Vagina (tissue), 2 donors: ENCODE data around the gene VGLL2. TPM values are rescaled to one million over a fixed set of nuclear protein-coding genes. Genes with fewer than 3 reads are reported as not detected.

Source experiments
- DNase-seq, 2 donors: peaks; one replicate each; pipeline ENCODE4 v3.0.0-alpha.2; 2017; ENCODE audit errors: extremely low spot score in 2 of 2
- H3K27ac ChIP-seq: fragments of 200-600 bp; sonication (generic); one replicate; pipeline ENCODE4 v1.5.1; 2019
- H3K27me3 ChIP-seq: fragments of 200-600 bp; sonication (generic); one replicate; pipeline ENCODE4 v1.5.1; 2019
- H3K36me3 ChIP-seq, 2 donors: fragments of 200-600 bp; sonication (generic); one replicate each; pipeline ENCODE4 v1.5.1; 2017 to 2019
- H3K4me1 ChIP-seq: fragments of 200-600 bp; sonication (generic); one replicate; pipeline ENCODE4 v1.5.1; 2019
- H3K4me3 ChIP-seq, 2 donors: fragments of 200-600 bp; sonication (generic); 1 replicate in 1 of 2; 2 replicates in 1 of 2; pipeline ENCODE4 v1.5.1; 2016 to 2019
- H3K9me3 ChIP-seq: fragments of 200-600 bp; sonication (generic); one replicate; pipeline ENCODE4 v1.5.1; 2019
- POLR2A ChIP-seq, 2 donors: fragments of 450-650 bp; IDR thresholded peaks; one replicate each; pipeline ENCODE4 v1.6.1; 2017; ENCODE audit warnings: antibody characterized with exemption in 2 of 2, mild to moderate bottlenecking in 2 of 2, moderate library complexity in 2 of 2
- POLR2AphosphoS5 ChIP-seq, 2 donors: sonication (generic); formaldehyde crosslinking; IDR thresholded peaks; one replicate each; pipeline ENCODE4 v1.9.0; 2017; ENCODE audit warnings: antibody characterized with exemption in 2 of 2, mild to moderate bottlenecking in 2 of 2, low read depth in 1 of 2; ENCODE audit not compliant: insufficient read depth in 1 of 2
- intact Hi-C: fragments of 100-400 bp; cut with DNase I; formaldehyde crosslinking; loops from one replicate; pipeline ENCODE4 v1.15.1; 2023
- total RNA-seq: library from RNA; depleted of rRNA; stranded (reverse); fragments of >200 nt; gene quantifications from one replicate; pipeline ENCODE4 v1.2.3, GENCODE V29; 2016
- TF ChIP-seq, protein P1 (sequence below), 3 experiments: fragments of 450-650 bp in 2 of 3; fragments of 200-600 bp in 1 of 3; sonication (generic) in 1 of 3; IDR thresholded peaks; one replicate each; pipeline ENCODE4 v1.5.1; 2017 to 2019; ENCODE audit warnings: antibody characterized with exemption in 3 of 3, mild to moderate bottlenecking in 2 of 3, moderate library complexity in 2 of 3

VGLL2 gene
- total RNA-seq, 1 donor from 2014 or later, result not detected

DNA sequence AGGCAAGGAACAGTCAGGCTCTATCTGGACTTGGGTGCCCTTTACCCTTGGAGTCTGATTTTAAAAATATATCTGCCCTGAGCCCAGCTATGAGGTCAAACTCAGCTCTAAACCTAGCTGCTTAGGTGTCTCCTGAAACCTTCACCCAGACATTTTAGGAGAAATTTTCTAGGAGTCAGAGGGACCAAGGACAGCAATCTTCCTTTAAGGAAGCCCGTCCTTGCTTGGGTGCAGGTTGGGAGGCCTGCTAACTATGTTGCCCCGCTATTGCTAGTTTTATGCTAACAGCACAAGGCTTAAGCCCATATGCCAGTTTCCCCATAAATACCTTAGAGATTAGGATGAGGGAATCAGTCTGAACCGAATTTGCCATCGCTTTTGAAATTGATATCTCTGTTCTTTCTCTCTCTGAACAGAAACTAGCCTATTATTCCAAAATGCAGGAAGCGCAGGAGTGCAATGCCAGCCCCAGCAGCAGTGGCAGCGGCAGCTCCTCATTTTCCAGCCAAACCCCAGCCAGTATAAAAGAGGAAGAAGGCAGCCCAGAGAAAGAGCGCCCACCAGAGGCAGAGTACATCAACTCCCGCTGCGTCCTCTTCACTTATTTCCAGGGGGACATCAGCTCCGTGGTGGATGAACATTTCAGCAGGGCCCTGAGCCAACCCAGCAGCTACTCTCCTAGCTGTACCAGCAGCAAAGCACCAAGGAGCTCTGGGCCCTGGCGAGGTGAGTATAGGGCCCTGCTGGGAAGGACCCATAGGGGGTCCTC is 2.6 kb downstream of the VGLL2 start:
- H3K4me1 ChIP-seq, result peaks cover 33% of the 10 kb centered on the region
- no peaks in the 10 kb centered on the region for H3K9me3 ChIP-seq
- no peak overlapping the region for H3K27ac ChIP-seq
- H3K4me3 ChIP-seq, result no peak overlapping the region
- TF ChIP-seq POLR2AphosphoS5 (IDR thresholded peaks at IDR 0.05; ENCODE audit: insufficient read depth in 1 of 2, low read depth in 1 of 2), result no peak
- no peak for TF ChIP-seq POLR2A (IDR thresholded peaks at IDR 0.05)
- TF ChIP-seq, protein P1, sequence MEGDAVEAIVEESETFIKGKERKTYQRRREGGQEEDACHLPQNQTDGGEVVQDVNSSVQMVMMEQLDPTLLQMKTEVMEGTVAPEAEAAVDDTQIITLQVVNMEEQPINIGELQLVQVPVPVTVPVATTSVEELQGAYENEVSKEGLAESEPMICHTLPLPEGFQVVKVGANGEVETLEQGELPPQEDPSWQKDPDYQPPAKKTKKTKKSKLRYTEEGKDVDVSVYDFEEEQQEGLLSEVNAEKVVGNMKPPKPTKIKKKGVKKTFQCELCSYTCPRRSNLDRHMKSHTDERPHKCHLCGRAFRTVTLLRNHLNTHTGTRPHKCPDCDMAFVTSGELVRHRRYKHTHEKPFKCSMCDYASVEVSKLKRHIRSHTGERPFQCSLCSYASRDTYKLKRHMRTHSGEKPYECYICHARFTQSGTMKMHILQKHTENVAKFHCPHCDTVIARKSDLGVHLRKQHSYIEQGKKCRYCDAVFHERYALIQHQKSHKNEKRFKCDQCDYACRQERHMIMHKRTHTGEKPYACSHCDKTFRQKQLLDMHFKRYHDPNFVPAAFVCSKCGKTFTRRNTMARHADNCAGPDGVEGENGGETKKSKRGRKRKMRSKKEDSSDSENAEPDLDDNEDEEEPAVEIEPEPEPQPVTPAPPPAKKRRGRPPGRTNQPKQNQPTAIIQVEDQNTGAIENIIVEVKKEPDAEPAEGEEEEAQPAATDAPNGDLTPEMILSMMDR (IDR thresholded peaks at IDR 0.05), result no peak
- intact Hi-C loops, result no loop called here
- DNase-seq, result no peak
- peaks cover 9% of the 10 kb centered on the region for H3K27me3 ChIP-seq
- H3K36me3 ChIP-seq, result no peaks in the 10 kb centered on the region

DNA sequence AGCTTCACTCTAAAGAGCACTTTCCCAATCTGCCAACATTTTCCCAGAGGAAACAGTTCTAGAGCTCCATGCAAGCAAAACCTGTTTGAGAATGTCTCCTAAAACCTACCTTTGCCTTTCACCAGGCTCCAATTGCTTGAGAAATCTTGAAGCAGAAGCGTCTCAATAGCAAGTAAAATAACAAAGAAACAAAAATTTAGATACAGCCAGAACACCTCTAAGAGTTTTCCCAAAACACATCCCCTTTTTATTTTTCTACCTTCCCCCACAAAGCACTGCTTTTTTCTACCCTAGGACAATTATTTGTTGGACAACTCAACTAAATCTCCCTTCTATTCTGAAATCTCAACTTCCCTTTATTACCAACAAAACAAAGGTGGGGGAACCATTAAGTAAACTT is 3.6 kb downstream of the VGLL2 start:
- DNase-seq, result no peak
- no peak overlapping the region for H3K27ac ChIP-seq
- intact Hi-C loops, result no loop called here
- H3K27me3 ChIP-seq, result peaks cover 9% of the 10 kb centered on the region
- no peaks in the 10 kb centered on the region for H3K9me3 ChIP-seq
- H3K4me1 ChIP-seq, result peaks cover 33% of the 10 kb centered on the region
- no peak overlapping the region for H3K4me3 ChIP-seq
- TF ChIP-seq, protein P1 (IDR thresholded peaks at IDR 0.05), result no peak
- TF ChIP-seq POLR2A (IDR thresholded peaks at IDR 0.05), result no peak
- TF ChIP-seq POLR2AphosphoS5 (IDR thresholded peaks at IDR 0.05; ENCODE audit: insufficient read depth in 1 of 2, low read depth in 1 of 2), result no peak
- H3K36me3 ChIP-seq, result no peaks in the 10 kb centered on the region

DNA sequence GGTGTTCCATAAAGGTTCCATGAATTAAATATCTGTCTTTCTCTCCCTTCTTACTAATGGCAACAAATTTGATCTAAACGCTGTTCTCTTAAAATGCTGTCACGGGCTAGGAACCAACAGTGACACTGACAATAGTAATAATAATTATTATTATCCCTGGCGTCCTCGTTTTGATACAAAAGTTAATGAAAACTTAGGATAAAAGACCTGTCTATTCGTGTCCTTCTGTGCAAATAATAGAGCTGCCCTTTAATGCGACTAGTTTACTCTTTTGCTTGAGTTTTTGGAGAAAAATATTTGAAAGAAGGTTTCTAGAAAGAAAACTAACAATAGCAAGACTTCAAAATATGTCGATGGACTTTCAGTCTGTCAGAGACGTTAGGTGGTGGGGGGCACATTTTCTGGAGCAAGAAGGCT is 4.3 kb downstream of the VGLL2 start:
- peaks cover 9% of the 10 kb centered on the region for H3K27me3 ChIP-seq
- H3K9me3 ChIP-seq, result no peaks in the 10 kb centered on the region
- peaks cover 27% of the 10 kb centered on the region for H3K4me1 ChIP-seq
- no peak for DNase-seq
- no peak overlapping the region for H3K27ac ChIP-seq
- no peaks in the 10 kb centered on the region for H3K36me3 ChIP-seq
- intact Hi-C loops, result no loop called here
- TF ChIP-seq POLR2AphosphoS5 (IDR thresholded peaks at IDR 0.05; ENCODE audit: insufficient read depth in 1 of 2, low read depth in 1 of 2) (no peak), POLR2A (IDR thresholded peaks at IDR 0.05) (no peak)
- TF ChIP-seq, protein P1 (IDR thresholded peaks at IDR 0.05), result no peak
- H3K4me3 ChIP-seq, result no peak overlapping the region

DNA sequence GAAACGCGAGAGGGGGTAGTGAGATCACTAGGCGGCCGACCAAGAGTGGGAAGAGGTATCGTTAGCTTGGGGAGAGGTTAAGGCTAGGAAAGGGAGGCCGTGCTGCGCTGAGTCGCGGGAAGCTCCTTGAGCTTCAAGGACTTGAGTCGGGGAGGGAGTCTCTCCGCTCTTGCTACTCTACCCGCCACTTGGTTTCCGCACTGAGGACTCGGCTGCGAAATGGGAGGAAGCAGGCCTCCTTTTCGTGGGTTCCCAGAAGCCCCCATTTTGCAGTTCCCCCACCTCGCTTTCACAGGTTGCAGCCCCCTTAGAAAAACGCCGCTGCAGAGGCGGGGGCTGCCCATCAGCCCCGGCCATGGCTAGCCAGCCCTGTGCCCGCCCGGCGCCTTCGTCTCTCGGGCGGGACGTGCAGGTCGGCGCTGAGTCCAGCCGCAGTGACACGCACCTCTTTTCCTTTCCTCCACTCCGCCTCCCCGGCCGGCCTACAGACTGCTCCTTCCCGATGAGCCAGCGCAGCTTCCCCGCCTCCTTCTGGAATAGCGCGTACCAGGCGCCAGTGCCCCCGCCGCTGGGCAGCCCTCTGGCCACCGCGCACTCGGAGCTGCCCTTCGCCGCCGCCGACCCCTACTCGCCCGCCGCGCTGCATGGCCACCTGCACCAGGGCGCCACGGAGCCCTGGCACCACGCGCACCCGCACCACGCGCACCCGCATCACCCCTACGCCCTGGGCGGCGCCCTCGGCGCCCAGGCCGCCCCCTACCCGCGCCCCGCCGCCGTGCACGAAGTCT is 4.9 kb downstream of the VGLL2 start:
- no peak for DNase-seq
- H3K4me1 ChIP-seq, result peaks cover 21% of the 10 kb centered on the region
- no peaks in the 10 kb centered on the region for H3K9me3 ChIP-seq
- no peak overlapping the region for H3K27ac ChIP-seq
- intact Hi-C loops, result no loop called here
- peaks cover 4% of the 10 kb centered on the region for H3K27me3 ChIP-seq
- peak overlapping the region in 1 of 2 donors; percentile 42 for H3K4me3 ChIP-seq
- no peaks in the 10 kb centered on the region for H3K36me3 ChIP-seq
- TF ChIP-seq, protein P1 (IDR thresholded peaks at IDR 0.05), result no peak
- TF ChIP-seq POLR2A (IDR thresholded peaks at IDR 0.05), result no peak
- TF ChIP-seq POLR2AphosphoS5 (IDR thresholded peaks at IDR 0.05; ENCODE audit: insufficient read depth in 1 of 2, low read depth in 1 of 2), result no peak
